Activated CD8-positive, alpha-beta memory T cell treated with anti-CD3 and anti-CD28 coated beads, Interleukin-2, amount 50 U/mL, for 1 hour (primary cell): Measurements from ENCODE around the gene RBM11.
"Not testable (repeated sequence)": the region's sequence is repeated elsewhere in the genome, so short reads cannot be mapped to it uniquely, and the experiment has no call there.

ENCODE experiments used
- DNase-seq: peaks from one replicate; pipeline ENCODE4 v3.0.0-alpha.2; 2020; ENCODE audit errors: extremely low read depth

RBM11 gene, protein sequence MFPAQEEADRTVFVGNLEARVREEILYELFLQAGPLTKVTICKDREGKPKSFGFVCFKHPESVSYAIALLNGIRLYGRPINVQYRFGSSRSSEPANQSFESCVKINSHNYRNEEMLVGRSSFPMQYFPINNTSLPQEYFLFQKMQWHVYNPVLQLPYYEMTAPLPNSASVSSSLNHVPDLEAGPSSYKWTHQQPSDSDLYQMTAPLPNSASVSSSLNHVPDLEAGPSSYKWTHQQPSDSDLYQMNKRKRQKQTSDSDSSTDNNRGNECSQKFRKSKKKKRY

DNA sequence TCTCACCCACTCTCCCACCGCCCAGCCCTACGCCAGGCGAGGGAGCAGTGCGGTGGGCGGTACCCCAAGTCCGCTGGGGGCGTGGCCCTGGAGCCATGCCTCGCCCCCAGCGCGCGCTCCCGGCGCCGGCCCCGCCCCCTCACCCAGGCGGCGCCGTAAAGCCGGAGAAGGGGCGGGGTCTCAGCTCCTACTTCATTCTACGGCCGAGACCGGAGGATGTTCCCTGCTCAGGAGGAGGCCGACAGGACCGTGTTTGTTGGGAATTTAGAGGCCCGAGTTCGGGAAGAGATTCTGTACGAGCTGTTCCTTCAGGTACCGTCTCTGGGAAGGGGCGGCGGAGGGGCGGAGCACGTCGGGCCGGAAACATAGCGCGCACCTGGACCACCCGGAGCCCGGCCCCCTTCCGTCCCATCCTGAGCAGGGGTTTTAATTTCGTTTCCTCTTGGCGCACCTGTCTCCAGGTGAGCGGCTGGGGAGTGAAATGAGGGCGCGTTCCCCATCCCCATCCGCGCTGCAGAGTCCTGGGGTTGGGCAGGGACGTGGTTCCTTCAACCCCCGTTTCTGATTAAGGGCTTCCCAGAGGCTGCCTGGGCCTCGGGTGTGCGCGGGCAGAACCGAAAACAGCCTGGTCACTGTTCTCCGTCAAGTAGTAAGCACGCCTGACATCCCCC, at the start of gene RBM11:
Gene RBM11 (plus strand): TSS at position 187 of the 671 bp plus-strand sequence. CDS start 30 bp downstream, at position 217.
- DNase-seq = peak; percentile 43

DNA sequence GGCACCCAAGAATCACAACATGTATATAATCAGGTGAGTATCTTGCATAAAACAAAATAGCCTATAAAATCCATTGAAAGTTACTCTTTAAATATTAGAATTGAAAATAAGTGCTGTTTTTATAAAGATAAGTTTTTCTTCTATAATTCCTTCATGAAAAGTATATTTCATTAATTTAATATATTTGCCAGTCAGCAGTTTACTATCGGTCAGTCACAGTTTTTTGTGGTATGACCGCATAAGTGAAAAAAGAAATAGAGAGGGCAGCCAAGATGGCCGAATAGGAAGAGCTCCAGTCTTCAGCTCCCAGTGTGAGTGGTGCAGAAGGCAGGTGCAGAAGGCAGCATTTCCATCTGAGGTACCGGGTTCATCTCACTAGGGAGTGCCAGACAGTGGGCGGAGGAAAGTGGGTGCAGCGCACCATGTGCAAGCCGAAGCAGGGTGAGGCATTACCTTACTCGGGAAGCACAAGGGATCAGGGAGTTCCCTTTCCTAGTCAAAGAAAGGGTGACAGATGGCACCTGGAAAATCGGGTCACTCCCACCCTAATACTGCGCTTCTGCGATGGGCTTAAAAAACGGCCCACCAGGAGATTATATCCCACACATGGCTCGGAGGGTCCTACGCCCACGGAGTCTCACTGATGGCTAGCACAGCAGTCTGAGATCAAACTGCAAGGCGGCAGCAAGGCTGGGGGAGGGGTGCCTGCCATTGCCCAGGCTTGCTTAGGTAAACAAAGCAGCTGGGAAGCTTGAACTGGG, 49.3 kb upstream of the RBM11 start:
- DNase-seq = not testable (repeated sequence)

DNA sequence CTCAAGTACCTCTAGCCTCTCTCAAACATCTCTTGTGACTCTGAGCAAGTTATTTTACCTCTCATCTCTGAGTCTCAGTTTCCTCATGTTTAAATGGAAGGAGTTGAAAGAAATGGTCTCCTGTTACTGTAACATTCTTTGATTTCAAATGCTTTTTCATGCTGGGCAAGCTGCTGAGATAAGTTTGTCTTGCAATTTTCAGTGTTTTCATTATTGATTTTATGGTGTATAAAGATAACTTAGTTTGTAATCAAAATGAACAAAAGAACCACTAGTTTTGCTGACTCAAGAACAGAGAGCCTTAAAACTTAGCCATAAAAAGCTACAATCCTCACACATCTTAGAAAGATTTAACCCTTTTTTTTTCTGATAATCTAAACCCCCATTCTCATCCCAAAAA, 9.7 kb upstream of the RBM11 start:
- DNase-seq = no peak

DNA sequence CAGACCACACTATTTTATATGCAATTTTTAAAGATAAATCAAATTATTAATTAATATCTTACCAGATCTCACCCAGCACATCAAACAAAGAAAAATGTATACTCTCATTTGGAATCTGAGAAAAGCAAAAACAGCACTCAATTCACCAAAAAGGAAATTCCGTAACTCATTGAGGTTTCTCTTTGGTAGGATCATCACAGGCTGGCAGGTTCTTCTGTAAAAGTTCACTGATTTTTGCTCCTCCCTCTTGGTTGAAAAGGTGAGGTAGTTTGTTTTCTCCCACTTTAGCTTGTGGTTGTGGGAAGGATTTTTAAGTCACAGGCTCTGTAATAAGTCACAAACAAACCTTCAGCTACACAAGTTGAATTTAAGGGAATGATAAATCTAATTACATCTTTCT, 5.2 kb upstream of the RBM11 start, which contains the start of gene LIPI:
Gene LIPI (minus strand): TSS at position 218 of the 400 bp plus-strand sequence. CDS start 110 bp downstream, at position 108.
- DNase-seq = no peak

DNA sequence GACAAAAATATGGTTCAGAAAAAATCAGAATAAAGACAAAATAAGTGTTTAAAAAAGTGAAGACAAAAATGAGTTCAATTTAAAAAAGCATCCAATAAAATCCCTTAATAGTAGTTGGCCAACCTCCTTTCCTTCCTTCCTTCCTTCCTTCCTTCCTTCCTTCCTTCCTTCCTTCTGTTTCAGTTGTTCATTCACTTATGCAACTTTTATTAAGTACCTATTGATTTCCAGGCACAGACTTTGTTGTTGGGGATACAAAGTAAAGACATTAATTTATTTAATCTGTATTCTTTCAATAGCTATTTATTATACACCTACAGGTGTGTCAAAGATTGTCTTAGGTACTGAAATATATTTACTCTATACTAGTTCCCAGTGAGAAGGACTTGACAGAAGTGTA, 2.8 kb upstream of the RBM11 start:
- no peak for DNase-seq

DNA sequence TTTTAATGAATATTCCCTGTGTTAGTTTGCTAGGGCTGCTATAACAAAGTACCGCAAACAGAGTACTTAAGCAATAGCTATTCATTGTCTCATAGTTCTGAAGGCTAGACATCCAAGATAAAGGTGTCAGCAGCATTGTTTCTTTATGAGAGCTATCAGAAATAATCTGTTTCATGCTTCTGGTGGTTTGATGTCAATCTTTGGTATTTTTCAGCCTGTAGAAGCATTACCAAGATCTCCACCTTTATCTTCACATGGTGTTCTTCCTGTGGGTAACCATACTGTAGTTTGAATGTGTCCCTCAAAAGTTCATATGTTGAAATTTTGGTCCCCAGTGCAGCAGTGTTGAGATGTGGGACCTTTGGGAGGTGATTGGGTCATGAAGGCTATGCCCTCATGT, 7.4 kb downstream of the RBM11 start:
- no peak for DNase-seq

DNA sequence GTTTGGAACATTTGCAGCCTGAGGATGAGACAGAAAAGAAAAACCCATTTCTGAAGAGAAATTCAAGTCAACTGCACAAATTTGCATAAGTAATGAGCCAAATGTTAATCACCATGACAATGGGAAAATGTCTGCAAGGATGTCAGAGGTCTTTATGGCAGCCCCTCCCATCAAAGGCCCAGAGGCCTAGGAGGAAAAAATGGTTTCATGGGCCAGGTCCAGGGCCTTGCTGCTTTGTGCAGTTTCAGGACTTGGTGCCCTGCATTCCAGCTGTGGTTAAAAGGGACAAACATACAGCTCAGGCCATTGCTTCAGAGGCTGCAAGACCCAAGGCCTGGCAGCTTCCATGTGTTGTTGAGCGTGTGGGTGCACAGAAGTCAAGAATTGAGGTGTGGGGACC, 13.4 kb downstream of the RBM11 start:
- no peak for DNase-seq

DNA sequence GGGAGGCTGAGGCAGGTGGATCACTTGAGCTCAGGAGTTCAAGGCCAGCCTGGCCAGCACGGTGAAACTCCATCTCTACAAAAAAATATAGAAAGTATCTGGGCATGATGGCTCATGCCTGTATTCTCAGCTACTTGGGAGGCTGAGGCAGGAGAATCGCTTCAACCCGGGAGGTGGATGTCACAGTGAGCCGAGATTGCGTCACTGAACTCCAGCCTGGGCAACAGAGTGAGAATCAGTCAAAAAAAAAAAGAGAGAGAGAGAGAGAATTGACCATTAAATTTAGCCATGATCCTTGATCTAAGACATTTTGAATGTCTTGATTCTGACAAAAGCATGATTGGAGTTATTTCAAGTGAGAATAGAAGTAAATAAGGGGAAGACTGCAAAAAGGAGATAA, 19.1 kb downstream of the RBM11 start:
- DNase-seq = no peak

DNA sequence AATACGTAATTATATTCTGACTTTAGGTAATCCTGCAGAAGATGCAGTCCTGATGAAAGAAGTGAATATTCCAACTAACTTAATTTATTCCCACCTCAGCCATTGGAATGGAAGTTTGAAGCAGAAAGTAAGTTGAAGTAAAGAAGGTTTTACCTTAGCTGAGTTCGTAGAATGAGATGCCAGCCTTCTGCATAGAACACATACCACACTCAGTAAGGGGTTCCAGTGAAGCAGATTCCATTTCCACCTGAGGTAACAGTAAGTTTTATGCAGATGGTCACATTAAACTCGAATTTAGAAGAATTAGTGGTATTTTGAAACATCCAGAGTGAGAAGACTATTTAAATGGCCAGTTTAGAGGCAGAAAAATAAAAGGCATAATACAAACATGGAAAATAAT, 20.2 kb downstream of the RBM11 start:
- no peak for DNase-seq

DNA sequence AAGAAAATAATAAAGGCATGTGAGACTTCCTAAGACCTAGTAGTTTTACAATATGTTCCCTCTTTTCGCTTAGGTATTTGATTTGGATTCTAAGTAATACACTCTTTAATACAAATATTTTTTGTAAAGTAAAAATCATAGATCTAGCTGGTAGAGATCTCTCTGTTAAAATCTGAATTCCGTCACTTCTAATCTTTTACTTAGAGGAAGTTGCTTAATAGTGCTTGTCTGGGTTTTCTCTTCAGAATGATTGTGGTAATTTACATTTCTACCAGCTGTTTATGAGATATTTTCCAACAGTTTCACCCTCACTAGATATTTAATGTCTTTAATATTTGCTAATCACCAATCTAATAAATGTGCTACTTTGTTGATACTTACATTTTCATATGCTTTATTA, 23.3 kb downstream of the RBM11 start:
- no peak for DNase-seq

DNA sequence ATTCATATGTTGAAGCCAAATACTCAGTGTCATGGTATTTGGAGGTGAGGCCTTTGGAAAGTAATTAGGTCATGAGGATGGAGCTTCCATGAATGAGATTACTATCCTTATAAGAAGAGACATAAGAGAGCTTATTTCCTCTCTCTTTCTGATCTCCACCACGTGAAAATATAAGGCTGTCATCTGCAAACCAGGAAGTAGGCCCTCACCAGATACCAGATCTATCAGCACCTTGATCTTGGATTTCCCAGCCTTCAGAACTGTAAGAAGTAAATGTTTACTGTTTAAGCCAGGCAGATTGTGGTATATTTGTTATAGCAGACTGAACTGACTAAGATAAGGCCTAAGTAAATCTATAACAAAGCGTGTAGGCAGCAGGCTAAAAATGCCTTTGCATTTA, 25.3 kb downstream of the RBM11 start:
- DNase-seq = no peak

DNA sequence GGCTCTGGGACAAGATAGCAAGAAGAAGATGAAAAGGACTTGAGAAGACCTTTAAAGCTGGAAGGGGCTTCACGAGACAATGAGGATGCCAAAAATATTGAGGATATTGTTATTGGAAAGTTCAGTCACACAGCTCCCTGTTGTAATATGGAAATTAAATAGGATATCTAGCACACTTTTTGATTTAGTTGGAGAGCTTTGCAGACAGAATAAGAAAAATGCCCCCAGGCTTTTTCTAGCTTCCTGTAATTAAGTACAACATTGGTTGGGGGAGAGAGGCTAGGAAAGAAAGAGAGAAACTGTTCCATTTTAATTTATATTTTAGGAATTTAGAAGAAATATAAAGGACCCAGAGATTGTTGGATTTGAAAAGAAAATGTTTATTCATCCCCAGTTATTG, 27.5 kb downstream of the RBM11 start:
- no peak for DNase-seq

DNA sequence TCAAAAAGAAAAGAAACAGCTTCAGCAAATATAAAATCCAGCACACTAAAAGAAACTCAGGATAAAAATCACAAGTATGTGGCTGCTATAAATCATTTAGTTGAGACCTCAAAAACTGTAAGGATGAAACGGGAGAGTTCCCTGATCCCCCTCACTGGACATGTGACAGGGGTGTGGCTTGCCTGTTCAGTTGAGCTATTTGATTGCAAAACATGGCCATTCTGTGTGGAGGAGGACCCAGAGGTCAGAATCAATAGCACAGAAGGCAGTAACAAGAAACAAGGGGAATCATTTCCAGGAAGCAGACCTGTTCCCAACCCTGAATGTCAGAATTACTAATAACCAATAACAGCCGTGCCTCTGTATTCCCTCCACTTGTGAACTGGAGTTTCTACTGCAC, 27.9 kb downstream of the RBM11 start:
- no peak for DNase-seq

DNA sequence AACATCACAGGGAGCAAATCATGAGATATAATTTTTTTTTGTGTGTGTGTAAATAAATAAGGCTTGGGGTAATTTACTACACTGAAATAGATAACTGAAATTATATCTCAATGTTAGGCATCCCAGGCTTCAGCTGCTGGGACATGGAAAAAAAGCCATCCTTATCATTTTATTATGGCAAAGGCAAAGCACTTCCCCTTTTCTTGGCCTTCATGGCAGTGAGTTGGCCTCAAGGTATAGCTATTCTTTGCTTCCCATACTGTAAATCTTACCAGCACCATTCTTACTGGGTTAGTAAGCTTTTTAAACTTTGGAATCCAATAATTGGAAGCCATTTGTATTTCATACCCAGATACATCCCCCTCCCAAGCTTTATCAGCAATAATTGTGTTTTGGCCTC, 29.0 kb downstream of the RBM11 start:
- DNase-seq = no peak

DNA sequence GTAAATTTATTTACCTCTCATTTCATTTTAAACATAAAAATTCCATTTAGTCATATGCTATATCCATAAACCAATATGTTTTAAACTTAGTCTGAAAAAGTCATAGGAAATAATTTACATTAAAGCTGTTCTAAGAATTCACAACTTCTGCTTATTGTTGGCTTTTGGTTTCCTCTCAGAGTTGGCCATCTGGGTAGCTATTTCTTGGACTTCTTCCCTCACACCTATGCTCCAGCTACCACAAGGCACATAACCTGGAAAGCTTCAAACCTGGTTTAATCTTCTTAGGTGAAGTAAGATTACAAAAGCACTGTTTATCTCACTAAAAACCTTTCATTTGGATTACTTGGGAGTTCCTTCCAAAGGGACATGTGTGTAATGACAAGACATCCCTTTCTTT, 29.8 kb downstream of the RBM11 start:
- DNase-seq = no peak

DNA sequence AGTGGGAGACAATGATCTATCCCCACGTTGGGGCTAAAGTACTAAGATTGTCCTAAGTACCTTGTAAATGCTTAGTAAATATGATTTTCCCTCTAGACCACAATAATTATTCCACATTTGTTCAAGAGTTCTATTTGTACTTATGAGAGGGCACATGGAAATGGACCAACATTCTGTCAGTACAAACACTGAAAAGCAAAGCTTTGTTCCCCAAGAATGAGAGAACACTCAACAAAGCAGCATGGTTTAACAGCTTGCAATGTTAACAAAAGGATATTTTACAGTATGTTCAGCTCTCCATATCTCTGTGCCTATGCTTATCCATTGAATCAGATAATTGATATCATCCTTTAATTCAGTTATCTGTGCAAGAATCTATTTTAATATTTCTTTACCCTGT, 35.4 kb downstream of the RBM11 start:
- no peak for DNase-seq

DNA sequence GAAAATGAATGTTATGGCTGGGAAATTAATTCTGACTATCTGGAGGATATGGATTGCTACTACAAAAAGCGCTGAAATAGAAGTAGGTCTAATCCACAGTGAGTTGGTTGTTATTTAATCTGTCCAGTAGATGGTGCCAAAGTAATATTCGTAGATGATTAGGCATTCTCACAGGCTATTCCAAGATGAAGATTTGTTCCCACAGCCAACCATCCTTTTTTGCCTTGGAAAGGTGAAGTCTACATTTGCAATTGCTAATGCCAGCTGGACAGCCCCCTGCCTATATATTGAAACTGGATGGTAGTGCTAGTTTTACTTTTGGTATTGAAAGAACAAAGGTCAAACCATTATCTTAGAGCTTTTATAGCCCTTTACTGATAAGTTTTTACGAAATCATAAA, 43.8 kb downstream of the RBM11 start:
- no peak for DNase-seq

DNA sequence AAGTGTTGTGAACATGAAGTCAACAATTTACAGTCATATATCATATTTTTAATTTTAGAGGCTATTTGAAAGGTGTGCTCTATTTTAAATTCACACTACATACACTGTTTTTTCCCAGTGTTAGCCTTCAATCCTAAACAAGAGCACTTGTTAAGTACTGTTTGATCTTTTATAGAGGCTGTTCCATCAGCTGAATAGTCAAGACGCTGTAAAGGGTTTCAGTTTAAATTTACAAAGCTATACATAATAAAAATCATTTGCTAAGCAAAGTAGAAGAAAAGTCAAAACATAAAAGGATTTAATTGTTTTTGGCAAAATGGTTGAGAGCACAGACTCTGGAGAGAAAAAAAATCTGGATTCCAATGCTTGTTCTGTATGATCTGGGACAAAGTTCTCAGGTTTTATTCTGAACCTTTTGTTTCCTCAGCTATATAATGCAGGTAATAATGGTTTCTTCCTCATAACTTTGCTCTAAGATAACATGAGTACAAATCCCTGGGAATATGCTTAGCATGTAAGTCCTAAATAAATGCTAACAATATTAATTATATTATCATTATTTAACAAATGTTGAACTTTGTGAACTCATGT, 44.3 kb downstream of the RBM11 start:
- DNase-seq = no peak

DNA sequence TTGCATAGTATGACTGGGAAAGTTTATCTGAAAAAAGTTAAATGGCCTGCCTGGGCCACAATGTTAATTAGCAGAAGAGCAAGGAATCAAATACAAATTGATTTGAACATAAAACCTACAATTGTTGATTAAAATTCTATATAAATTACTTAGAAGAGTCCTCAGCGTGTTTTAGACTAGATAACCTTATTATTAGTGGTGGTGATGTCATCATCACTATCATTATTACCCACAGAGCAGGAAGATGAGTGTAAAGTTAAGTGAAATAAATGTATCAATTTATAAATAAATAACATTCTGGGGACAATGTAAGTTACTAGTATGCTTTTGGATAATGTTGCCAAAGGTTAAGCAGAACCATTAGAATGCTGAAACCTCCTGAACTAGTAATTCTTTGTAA, 46.1 kb downstream of the RBM11 start:
- DNase-seq = no peak

DNA sequence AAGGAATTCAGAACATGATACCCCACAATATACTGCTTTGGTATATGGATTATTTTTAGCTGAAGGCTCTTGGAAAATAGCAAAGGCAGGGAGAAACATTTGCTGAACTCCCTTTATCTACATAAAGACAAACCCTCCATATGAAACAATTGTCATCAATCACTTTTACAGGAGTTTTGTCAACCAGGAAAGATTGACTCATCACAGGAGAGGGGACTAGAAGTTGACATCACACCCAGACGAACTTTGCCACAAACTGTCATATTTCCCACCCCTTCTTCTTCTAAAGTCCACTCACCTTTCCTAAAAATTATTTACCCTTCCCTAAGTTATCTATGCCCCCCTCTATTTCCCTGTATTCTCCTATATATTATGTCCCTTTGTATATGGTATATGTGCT, 47.9 kb downstream of the RBM11 start:
- no peak for DNase-seq

DNA sequence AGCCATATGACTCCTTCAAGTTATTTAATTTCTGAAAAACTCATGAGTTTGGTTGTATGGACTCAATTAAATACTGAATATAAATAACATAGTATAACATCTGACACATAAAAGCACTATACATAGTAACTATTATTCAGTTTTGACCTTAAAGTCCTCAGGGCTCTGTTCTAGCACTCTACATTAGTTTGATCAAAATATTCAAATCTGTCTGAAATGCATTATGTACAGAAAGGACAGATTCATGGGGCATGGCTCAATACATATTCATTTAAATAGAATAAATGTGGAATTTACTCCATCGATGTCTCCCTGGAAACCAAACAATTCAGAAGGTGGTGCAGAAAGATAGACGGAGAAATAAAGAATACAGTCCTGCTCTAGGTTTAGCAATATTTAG, 49.1 kb downstream of the RBM11 start:
- DNase-seq = no peak

DNA sequence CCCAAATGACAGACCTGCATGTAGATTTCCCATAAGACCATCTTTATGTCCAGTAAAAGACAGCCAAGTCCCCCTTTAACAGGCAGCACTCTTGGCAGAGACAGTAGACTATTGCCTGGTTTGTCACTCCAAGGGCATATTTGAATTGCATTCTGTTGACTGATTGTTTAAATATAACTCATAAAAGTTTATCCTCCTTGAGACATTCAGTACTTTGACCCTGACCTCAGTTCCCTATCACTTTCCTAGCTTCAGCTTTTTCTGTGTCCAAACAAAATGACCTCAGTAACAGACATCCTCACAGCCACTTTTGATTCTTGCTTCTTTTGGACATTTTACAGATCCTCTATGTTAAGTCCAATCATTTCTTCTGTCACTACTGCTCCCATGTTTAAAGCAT, 51.1 kb downstream of the RBM11 start:
- DNase-seq = no peak

DNA sequence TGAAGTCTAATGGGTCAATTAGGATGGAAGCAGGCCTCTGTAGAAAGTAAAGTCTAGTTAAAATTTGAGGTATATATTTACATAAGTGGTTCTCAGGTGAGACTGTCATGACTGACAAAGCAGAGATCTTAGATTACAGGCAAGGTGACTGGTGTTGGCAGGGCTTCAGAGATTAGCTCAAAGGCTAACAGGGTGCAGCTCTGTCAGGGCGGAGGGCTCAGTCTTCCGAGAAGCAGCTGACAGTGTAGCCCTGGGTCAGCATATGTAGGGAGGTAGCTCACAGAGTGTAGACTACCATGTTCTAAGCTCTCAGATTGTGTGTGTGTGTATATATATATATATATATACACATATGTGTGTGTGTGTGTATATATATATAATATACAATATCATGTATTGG, 54.7 kb downstream of the RBM11 start:
- no peak for DNase-seq
